Caco-2 (cell line): ENCODE measurements around the gene IZUMO1R. TPM values are rescaled to one million over a fixed set of nuclear protein-coding genes. Genes with fewer than 3 reads are reported as not detected.

Experiments
- Bru-seq: library from RNA; stranded (reverse); fragments of 400-500 nt; gene quantifications from one replicate; lab custom pipeline; 2021; lab: Mats Ljungman, UMichigan
- BruChase-seq, 2 experiments: library from RNA; stranded (reverse); fragments of 400-500 nt; gene quantifications; one replicate each; lab custom pipeline; 2021; lab: Mats Ljungman, UMichigan
- BruUV-seq: library from RNA; stranded (reverse); fragments of 400-500 nt; replicated peaks from 2 replicates; lab custom pipeline; 2021; lab: Mats Ljungman, UMichigan
- CTCF ChIA-PET: fragments of 300-600 bp; sonication (Branson Sonifier 250); formaldehyde crosslinking; loops from one replicate; lab custom pipeline; 2022; ENCODE audit warnings: antibody characterized with exemption; lab: Charles Lee
- POLR2A ChIA-PET: fragments of 300-600 bp; sonication (Branson Sonifier 250); formaldehyde crosslinking; loops from one replicate; lab custom pipeline; 2022; ENCODE audit warnings: antibody characterized with exemption; lab: Charles Lee
- DNase-seq, 2 experiments: peaks; one replicate each; pipeline versions ENCODE4 v3.0.0 to v3.0.0-alpha.2; 2020 to 2022
- H3K27me3 ChIP-seq: replicated peaks from 2 replicates; pipeline ENCODE4 v1.6.0; 2011; ENCODE audit warnings: low read length; ENCODE audit not compliant: control insufficient read depth, insufficient read depth
- H3K36me3 ChIP-seq: 2 replicates; pipeline ENCODE4 v1.5.1; 2011; ENCODE audit warnings: low read length; ENCODE audit not compliant: control insufficient read depth, insufficient read depth
- H3K4me1 ChIP-seq: fragments of 250-450 bp; sonication (Bioruptor Pico); 2 replicates; pipeline ENCODE4 v1.5.1; 2020; ENCODE audit warnings: mild to moderate bottlenecking
- H3K4me3 ChIP-seq: 2 replicates; pipeline ENCODE4 v1.5.1; 2011; ENCODE audit warnings: low read depth, mild to moderate bottlenecking, control low read depth, low read length
- H3K9me3 ChIP-seq: fragments of 250-450 bp; sonication (Bioruptor Pico); 2 replicates; pipeline ENCODE4 v1.5.1; 2020; ENCODE audit warnings: mild to moderate bottlenecking, moderate library complexity
- H3K27ac Mint-ChIP-seq: one replicate; pipeline ENCODE4 v1.8.0; 2022; ENCODE audit warnings: mixed read lengths; ENCODE audit not compliant: unreplicated experiment
- H3K27me3 Mint-ChIP-seq: one replicate; pipeline ENCODE4 v1.8.0; 2022; ENCODE audit warnings: mixed read lengths; ENCODE audit not compliant: insufficient read depth, unreplicated experiment
- H3K36me3 Mint-ChIP-seq: one replicate; pipeline ENCODE4 v1.8.0; 2022; ENCODE audit warnings: mild to moderate bottlenecking, mixed read lengths; ENCODE audit not compliant: insufficient read depth, unreplicated experiment
- H3K4me1 Mint-ChIP-seq: one replicate; pipeline ENCODE4 v1.8.0; 2022; ENCODE audit warnings: low read depth, mixed read lengths; ENCODE audit not compliant: unreplicated experiment
- H3K4me3 Mint-ChIP-seq: one replicate; pipeline ENCODE4 v1.8.0; 2022; ENCODE audit warnings: mild to moderate bottlenecking, moderate library complexity, mixed read lengths; ENCODE audit not compliant: unreplicated experiment
- H3K9me3 Mint-ChIP-seq: one replicate; pipeline ENCODE4 v1.8.0; 2022; ENCODE audit warnings: mixed read lengths; ENCODE audit not compliant: unreplicated experiment
- intact Hi-C: fragments of 100-400 bp; cut with micrococcal nuclease; formaldehyde crosslinking; loops from one replicate; pipeline ENCODE4 v1.10.0; 2022; ENCODE audit not compliant: unreplicated experiment
- long read RNA-seq: library from polyadenylated mRNA; stranded (forward); transcript quantifications from one replicate; pipeline ENCODE4 v2.0.0, GENCODE V29; 2022
- total RNA-seq: library from RNA; stranded (reverse); gene quantifications from 2 replicates; pipeline ENCODE4 v1.2.3, GENCODE V29; 2022
- TF ChIP-seq, protein P1 (sequence below), 2 experiments: fragments of 200-600 bp in 1 of 2; IDR thresholded peaks; 1 replicate in 1 of 2; 2 replicates in 1 of 2; pipeline versions ENCODE4 v1.5.1 to v1.8.0; 2011 to 2022; ENCODE audit warnings: antibody characterized with exemption in 1 of 2, control low read depth in 1 of 2, inconsistent platforms in 1 of 2, low read depth in 1 of 2, low read length in 1 of 2, mild to moderate bottlenecking in 1 of 2, moderate library complexity in 1 of 2; ENCODE audit not compliant: insufficient read depth in 1 of 2, severe bottlenecking in 1 of 2, unreplicated experiment in 1 of 2

The IZUMO1R gene
- total RNA-seq = not detected in 2 replicates
- Bru-seq, nascent RNA = not detected
- BruChase-seq, experiment 1, labeled RNA remaining after a 2-hour chase = not detected
- BruChase-seq, experiment 2, labeled RNA remaining after a 6-hour chase = percentile 19 among the genes with signal in this experiment
- long read RNA-seq = 0 reads

DNA sequence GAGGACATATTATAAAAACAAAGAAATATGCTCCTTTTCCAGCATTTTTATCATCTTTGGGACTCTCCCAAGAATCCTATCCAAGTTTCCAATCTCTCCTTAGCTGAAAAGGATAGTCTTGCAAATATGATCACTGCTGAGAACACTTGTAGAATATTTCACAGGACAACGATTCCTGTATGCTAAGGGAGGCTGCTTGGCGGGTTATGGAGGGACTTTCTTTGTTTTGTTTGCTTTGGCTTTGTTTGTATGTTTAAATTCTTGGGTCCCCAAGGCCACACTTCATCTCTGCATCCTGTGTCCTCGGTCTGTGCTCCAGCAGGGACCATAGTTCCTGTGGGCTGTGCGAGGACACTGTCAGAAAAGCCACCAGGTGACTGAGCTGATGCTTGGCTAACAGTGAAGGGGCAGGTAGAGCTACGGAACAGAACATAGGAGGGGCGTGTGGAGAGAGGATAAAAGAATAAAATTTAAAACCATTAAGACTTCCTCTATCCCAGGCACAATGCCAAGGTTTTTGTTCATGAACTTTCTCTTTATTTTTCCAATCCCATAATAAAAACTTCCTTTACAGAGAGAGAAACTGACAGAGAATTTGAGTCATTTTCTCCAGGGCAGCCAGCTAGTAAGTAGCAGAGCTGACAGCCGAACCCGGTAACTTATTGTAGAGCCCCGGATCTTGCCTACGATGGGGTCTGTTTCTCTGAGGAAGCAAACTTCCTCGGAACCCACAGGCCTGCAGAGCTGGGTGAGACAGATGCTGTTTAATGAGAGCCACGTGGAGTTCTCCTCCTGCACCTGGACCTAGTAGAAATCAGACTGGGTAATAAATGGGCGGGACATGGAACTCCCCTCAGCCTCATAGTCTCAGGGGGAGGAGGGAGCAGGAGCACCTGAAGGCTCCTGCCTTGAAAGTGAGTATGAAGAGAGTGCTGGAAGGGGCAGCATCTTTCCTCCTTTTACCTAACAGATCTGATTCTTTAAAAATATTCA is at the start of gene IZUMO1R:
IZUMO1R (plus strand) TSS at position 615 of the 993 bp plus-strand sequence. CDS start 1,057 bp downstream, outside the sequence.
- Histone ChIP-seq H3K4me3 (no peak within 1 kb of the TSS), H3K4me1 (peaks cover 5% of the 10 kb centered on the region), H3K27me3 (no peaks in the 10 kb centered on the region), H3K36me3 (no peaks in the 10 kb centered on the region), H3K9me3 (no peaks in the 10 kb centered on the region)
- TF ChIP-seq, protein P1, sequence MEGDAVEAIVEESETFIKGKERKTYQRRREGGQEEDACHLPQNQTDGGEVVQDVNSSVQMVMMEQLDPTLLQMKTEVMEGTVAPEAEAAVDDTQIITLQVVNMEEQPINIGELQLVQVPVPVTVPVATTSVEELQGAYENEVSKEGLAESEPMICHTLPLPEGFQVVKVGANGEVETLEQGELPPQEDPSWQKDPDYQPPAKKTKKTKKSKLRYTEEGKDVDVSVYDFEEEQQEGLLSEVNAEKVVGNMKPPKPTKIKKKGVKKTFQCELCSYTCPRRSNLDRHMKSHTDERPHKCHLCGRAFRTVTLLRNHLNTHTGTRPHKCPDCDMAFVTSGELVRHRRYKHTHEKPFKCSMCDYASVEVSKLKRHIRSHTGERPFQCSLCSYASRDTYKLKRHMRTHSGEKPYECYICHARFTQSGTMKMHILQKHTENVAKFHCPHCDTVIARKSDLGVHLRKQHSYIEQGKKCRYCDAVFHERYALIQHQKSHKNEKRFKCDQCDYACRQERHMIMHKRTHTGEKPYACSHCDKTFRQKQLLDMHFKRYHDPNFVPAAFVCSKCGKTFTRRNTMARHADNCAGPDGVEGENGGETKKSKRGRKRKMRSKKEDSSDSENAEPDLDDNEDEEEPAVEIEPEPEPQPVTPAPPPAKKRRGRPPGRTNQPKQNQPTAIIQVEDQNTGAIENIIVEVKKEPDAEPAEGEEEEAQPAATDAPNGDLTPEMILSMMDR (IDR thresholded peaks at IDR 0.05; ENCODE audit: insufficient read depth in 1 of 2, low read depth in 1 of 2, low read length in 1 of 2, severe bottlenecking in 1 of 2, unreplicated experiment in 1 of 2) = no peak
- ChIA-PET POLR2A (no interaction called here), CTCF (no interaction called here)
- no peak for DNase-seq
- no peaks in the 10 kb centered on the region for H3K27me3 Mint-ChIP-seq
- peaks cover 20% of the 10 kb centered on the region for H3K4me1 Mint-ChIP-seq
- H3K9me3 Mint-ChIP-seq = no peaks in the 10 kb centered on the region
- intact Hi-C loops = loop anchor here (5.0 kb wide), 1 partner anchor 407 kb away; no protein-coding TSS in a partner anchor
- H3K36me3 Mint-ChIP-seq = no peaks in the 10 kb centered on the region
- no TSS peak for BruUV-seq
- H3K4me3 Mint-ChIP-seq = no peak within 1 kb of the TSS
- no peak within 1 kb of the TSS for H3K27ac Mint-ChIP-seq

DNA sequence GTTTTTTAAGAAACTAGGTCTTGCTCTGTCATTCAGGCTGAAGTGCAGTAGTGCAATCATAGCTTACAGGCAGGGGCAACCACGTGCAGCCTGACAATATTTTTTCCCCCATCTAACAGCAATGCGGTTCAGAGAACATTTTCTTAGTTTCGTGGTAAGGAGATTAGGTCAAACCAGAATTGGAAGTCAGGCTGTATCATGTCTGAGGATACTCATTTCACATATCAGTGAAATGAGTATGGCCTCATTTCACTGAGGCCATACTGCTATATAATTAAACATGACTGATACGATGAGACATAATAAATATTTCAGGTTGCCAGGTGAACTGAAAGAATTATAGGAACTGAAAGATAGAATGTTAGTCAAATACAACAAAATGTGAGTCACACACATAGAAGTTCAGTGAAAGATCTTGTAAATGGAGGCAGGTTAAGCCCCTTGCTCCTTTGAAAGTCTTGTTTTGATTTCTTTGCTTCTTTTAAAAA is 32.5 kb upstream of the IZUMO1R start:
- Histone ChIP-seq H3K4me1 (peaks cover 23% of the 10 kb centered on the region), H3K27me3 (no peaks in the 10 kb centered on the region), H3K4me3 (no peak overlapping the region), H3K9me3 (peaks cover 6% of the 10 kb centered on the region; the same call in 1 of the 2 replicates), H3K36me3 (no peaks in the 10 kb centered on the region)
- Mint-ChIP-seq H3K9me3 (peaks cover 24% of the 10 kb centered on the region), H3K36me3 (no peaks in the 10 kb centered on the region), H3K4me1 (peaks cover 24% of the 10 kb centered on the region), H3K4me3 (no peak overlapping the region), H3K27me3 (no peaks in the 10 kb centered on the region), H3K27ac (no peak overlapping the region)
- ChIA-PET CTCF (no interaction called here), POLR2A (no interaction called here)
- no peak for DNase-seq
- TF ChIP-seq, protein P1 (IDR thresholded peaks at IDR 0.05; ENCODE audit: insufficient read depth in 1 of 2, low read depth in 1 of 2, low read length in 1 of 2, severe bottlenecking in 1 of 2, unreplicated experiment in 1 of 2) = no peak
- BruUV-seq = no TSS peak
- intact Hi-C loops = no loop called here

DNA sequence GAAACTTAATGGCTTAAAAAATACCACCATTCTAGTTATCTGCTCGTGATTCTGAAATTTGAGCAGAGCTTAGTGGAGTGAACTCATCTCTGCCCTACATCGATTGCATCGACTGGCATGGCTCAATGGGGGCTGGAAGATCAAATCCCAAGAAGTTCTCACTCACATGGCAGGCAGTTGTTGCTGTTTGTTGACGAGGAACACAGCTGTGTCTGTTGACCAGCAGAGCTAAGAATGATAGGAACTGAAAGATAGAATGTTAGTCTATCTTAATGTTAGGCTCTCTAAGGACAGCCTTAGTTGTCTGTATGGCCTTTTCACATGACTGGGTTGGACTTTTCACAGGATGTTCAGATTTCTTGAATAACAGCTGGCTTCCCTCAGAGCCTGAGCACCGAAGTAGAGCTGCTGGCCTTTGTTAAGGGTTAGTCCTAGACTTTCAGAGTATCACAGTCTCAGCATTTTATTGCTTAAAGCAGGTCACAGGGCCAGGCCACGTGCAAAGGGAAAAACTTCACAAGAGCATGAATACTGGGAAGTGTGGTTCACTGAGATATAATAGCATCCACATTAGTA is 31.6 kb upstream of the IZUMO1R start:
- BruUV-seq = no TSS peak
- no peaks in the 10 kb centered on the region for H3K36me3 Mint-ChIP-seq
- no peak overlapping the region for H3K4me3 Mint-ChIP-seq
- Histone ChIP-seq H3K4me1 (peaks cover 23% of the 10 kb centered on the region), H3K36me3 (no peaks in the 10 kb centered on the region), H3K9me3 (peaks cover 6% of the 10 kb centered on the region; the same call in 1 of the 2 replicates), H3K4me3 (no peak overlapping the region), H3K27me3 (no peaks in the 10 kb centered on the region)
- no peak for DNase-seq
- ChIA-PET POLR2A (no interaction called here), CTCF (no interaction called here)
- peaks cover 15% of the 10 kb centered on the region for H3K9me3 Mint-ChIP-seq
- intact Hi-C loops = no loop called here
- TF ChIP-seq, protein P1 (IDR thresholded peaks at IDR 0.05; ENCODE audit: insufficient read depth in 1 of 2, low read depth in 1 of 2, low read length in 1 of 2, severe bottlenecking in 1 of 2, unreplicated experiment in 1 of 2) = no peak
- H3K27ac Mint-ChIP-seq = no peak overlapping the region
- H3K27me3 Mint-ChIP-seq = no peaks in the 10 kb centered on the region
- H3K4me1 Mint-ChIP-seq = peaks cover 26% of the 10 kb centered on the region
